ENCODE results near the gene ALPK3. TPM values are rescaled to one million over a fixed set of nuclear protein-coding genes. Genes with fewer than 3 reads are reported as not detected.
A peak's percentile ranks its signal among the peaks of the same experiment; 100 is the strongest.
"Not testable (repeated sequence)": the region's sequence is repeated elsewhere in the genome, so short reads cannot be mapped to it uniquely, and the experiment has no call there.

The ALPK3 gene
- total RNA-seq, 8 experiments from 2014 or later: 0.16 to 1.4 (median 0.64) TPM

DNA sequence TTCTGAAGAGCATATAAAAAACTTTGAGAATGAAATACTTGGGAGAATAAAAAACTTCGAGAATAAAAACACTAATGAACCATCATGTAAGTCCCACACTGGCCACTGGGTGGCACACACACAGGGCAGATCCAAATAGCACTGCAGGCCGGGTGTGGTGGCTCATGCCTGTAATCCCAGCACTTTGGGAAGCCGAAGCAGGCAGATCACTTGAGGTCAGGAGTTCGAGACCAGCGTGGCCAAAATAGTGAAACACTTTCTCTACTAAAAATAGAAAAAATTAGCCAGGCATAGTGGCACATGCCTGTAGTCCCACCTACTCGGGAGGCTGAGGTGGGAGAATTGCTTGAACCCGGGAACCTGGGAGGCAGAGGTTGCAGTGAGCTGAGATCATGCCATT, 28.5 kb downstream of the ALPK3 start:
- H3K27ac ChIP-seq; H3K4me1 ChIP-seq (replicated peaks in 1 of 2); in situ Hi-C loops (cut with MboI; ENCODE audit: low pct_unique_long_range_greater_than_20kb in 2 of 9, low sequenced_read_pairs in 9 of 9, unreplicated experiment in 9 of 9); H3K4me3 ChIP-seq: not testable (repeated sequence)
- 0 to 95% (median 65%) methylated on average over 1 to 7 of the region's 7 CpGs for WGBS, 10 experiments
- peak in 3 of 8 experiments; percentile 55 to 65 (median 63) for ATAC-seq (replicated peaks in 6 of 8)

- no peak for ATAC-seq (replicated peaks in 6 of 8)
- 29 to 100% (median 90%) methylated on average over 1 of the region's 1 CpG; no CpG with 5 or more reads in 4 of the 10 experiments for WGBS, 10 experiments
- H3K4me1 ChIP-seq (replicated peaks in 1 of 2): no peaks in the 10 kb centered on the region
- in situ Hi-C loops (cut with MboI; ENCODE audit: low pct_unique_long_range_greater_than_20kb in 2 of 9, low sequenced_read_pairs in 9 of 9, unreplicated experiment in 9 of 9): no loop called here
- no peak overlapping the region for H3K4me3 ChIP-seq
- H3K27ac ChIP-seq: no peak overlapping the region
Measured at GRCh38 chr15:84846269-84846668, 29.1 kb downstream of the ALPK3 start.

DNA sequence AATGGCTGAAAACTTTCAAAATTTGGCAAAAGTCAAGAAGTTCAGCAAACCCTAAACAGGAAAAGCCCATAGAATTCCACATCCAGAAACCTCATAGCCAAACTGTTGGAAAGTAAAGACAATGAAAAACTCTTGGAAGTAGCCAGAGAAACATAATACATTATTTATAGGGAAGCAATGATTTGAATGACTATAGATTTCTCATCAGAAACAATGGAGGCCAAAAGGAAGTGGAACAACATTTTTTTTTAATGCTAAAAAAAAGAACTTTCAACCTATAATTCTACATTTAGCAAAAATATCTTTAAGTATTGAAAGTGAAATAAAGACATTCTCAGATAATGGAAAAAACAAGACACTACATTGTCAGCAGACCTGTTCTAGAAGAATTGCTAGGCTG, 30.2 kb downstream of the ALPK3 start:
- in situ Hi-C loops (cut with MboI; ENCODE audit: low pct_unique_long_range_greater_than_20kb in 2 of 9, low sequenced_read_pairs in 9 of 9, unreplicated experiment in 9 of 9): no loop called here
- no peak overlapping the region for H3K4me3 ChIP-seq
- no peaks in the 10 kb centered on the region for H3K4me1 ChIP-seq (replicated peaks in 1 of 2)
- no peak for ATAC-seq (replicated peaks in 6 of 8)
- no peak overlapping the region for H3K27ac ChIP-seq

- 80 to 100% (median 90%) methylated on average over 1 to 5 of the region's 5 CpGs; no CpG with 5 or more reads in 1 of the 10 experiments for WGBS, 10 experiments
- Histone ChIP-seq H3K27ac (no peak overlapping the region), H3K4me3 (no peak overlapping the region), H3K4me1 (replicated peaks in 1 of 2) (no peaks in the 10 kb centered on the region)
- ATAC-seq (replicated peaks in 6 of 8): no peak
- in situ Hi-C loops (cut with MboI; ENCODE audit: low pct_unique_long_range_greater_than_20kb in 2 of 9, low sequenced_read_pairs in 9 of 9, unreplicated experiment in 9 of 9): no loop called here
Measured at GRCh38 chr15:84852212-84852611, 35.1 kb downstream of the ALPK3 start.

- in situ Hi-C loops (cut with MboI; ENCODE audit: low pct_unique_long_range_greater_than_20kb in 2 of 9, low sequenced_read_pairs in 9 of 9, unreplicated experiment in 9 of 9): no loop called here
- H3K27ac ChIP-seq: no peak overlapping the region
- no peak for ATAC-seq (replicated peaks in 6 of 8)
Measured at GRCh38 chr15:84855136-84855535, 38.0 kb downstream of the ALPK3 start.

DNA sequence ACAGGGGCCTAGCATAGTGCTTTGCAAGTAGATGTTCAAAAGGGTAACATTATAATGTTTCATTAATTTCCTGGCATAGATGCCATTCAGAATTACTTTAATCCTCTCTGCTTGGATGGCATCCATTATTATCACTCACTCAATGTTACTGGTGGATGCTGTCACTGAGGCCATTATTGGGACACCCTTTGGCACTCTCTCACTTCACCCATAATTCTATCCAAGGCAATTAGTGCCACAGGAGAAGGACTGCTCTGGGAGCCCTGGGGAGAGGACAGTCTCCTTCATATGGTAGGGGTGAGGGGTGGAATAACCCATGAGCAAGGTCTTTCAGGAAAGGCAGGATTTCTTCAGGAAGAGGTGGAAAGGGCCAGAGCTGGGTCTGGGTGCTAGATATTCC, 38.6 kb downstream of the ALPK3 start:
- H3K4me3 ChIP-seq: no peak overlapping the region
- H3K4me1 ChIP-seq (replicated peaks in 1 of 2): no peaks in the 10 kb centered on the region
- no peak for ATAC-seq (replicated peaks in 6 of 8)
- no peak overlapping the region for H3K27ac ChIP-seq
- in situ Hi-C loops (cut with MboI; ENCODE audit: low pct_unique_long_range_greater_than_20kb in 2 of 9, low sequenced_read_pairs in 9 of 9, unreplicated experiment in 9 of 9): no loop called here

More at GRCh38 chr15:84855136-84855535, 38.0 kb downstream of the ALPK3 start:
- no peaks in the 10 kb centered on the region for H3K4me1 ChIP-seq (replicated peaks in 1 of 2)
- H3K4me3 ChIP-seq: no peak overlapping the region
- 60 to 100% (median 89%) methylated on average over 1 to 9 of the region's 9 CpGs for WGBS, 10 experiments

- in situ Hi-C loops (cut with MboI; ENCODE audit: low pct_unique_long_range_greater_than_20kb in 2 of 9, low sequenced_read_pairs in 9 of 9, unreplicated experiment in 9 of 9): no loop called here
- ATAC-seq (replicated peaks in 6 of 8): no peak
- Histone ChIP-seq H3K4me3 (no peak overlapping the region), H3K4me1 (replicated peaks in 1 of 2) (no peaks in the 10 kb centered on the region), H3K27ac (no peak overlapping the region)
- 80 to 90% (median 86%) methylated on average over 1 to 8 of the region's 16 CpGs; no CpG with 5 or more reads in 6 of the 10 experiments for WGBS, 10 experiments
Measured at GRCh38 chr15:84856731-84857417, 39.7 kb downstream of the ALPK3 start.

DNA sequence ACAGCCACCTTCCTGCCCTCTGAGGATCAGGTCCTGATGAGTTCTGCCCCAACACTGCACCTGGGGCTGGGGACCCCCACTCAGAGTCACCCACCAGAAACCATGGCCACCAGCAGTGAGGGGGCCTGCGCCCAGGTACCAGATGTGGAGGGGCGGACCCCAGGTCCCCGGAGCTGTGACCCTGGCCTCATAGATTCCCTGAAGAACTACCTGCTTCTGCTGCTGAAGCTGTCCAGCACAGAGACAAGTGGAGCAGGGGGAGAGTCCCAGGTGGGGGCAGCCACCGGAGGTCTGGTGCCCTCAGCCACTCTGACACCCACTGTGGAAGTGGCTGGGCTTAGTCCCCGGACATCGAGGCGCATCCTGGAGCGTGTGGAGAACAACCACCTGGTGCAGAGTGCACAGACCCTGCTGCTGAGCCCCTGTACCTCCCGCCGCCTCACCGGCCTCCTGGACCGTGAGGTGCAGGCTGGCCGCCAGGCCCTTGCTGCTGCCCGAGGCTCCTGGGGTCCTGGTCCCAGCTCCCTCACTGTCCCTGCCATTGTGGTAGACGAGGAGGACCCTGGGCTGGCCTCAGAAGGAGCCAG, 40.4 kb downstream of the ALPK3 start:
- ATAC-seq (replicated peaks in 6 of 8): no peak
- Histone ChIP-seq H3K4me1 (replicated peaks in 1 of 2) (no peaks in the 10 kb centered on the region), H3K4me3 (no peak overlapping the region), H3K27ac (no peak overlapping the region)
- WGBS, 10 experiments: 60 to 100% (median 93%) methylated on average over 1 to 4 of the region's 15 CpGs; no CpG with 5 or more reads in 6 of the 10 experiments
- in situ Hi-C loops (cut with MboI; ENCODE audit: low pct_unique_long_range_greater_than_20kb in 2 of 9, low sequenced_read_pairs in 9 of 9, unreplicated experiment in 9 of 9): no loop called here

GRCh38 chr15:84858231-84858630, 41.1 kb downstream of the ALPK3 start:
- Histone ChIP-seq H3K4me1 (replicated peaks in 1 of 2) (no peaks in the 10 kb centered on the region), H3K27ac (no peak overlapping the region), H3K4me3 (no peak overlapping the region)
- ATAC-seq (replicated peaks in 6 of 8): no peak
- in situ Hi-C loops (cut with MboI; ENCODE audit: low pct_unique_long_range_greater_than_20kb in 2 of 9, low sequenced_read_pairs in 9 of 9, unreplicated experiment in 9 of 9): no loop called here
- 60 to 100% methylated on average over 1 to 5 of the region's 11 CpGs; no CpG with 5 or more reads in 8 of the 10 experiments for WGBS, 10 experiments

GRCh38 chr15:84859144-84859543, 42.0 kb downstream of the ALPK3 start:
- WGBS, 10 experiments: 80 to 100% (median 86%) methylated on average over 1 to 7 of the region's 8 CpGs; no CpG with 5 or more reads in 7 of the 10 experiments
- Histone ChIP-seq H3K4me3 (no peak overlapping the region), H3K4me1 (replicated peaks in 1 of 2) (no peaks in the 10 kb centered on the region), H3K27ac (no peak overlapping the region)
- in situ Hi-C loops (cut with MboI; ENCODE audit: low pct_unique_long_range_greater_than_20kb in 2 of 9, low sequenced_read_pairs in 9 of 9, unreplicated experiment in 9 of 9): no loop called here
- no peak for ATAC-seq (replicated peaks in 6 of 8)

DNA sequence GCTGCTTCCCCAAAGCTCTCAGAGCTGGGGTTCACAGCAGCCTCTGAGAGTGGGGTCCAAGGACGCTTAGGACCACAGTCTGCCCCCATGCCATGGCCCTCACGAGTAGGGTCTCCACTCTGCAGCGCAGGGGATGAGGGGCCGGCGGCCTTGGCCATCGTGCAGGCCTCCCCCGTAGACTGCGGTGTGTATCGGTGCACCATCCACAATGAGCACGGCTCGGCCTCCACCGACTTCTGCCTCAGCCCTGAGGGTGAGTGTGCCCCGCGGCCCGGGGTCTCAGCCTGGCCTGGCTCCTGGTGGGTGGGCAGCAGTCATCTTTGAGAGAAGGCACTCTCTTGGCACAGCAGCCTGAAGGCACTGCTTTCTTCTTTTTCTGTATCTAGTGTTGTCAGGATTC, 42.5 kb downstream of the ALPK3 start:
- no peak overlapping the region for H3K27ac ChIP-seq
- no peak for ATAC-seq (replicated peaks in 6 of 8)
- H3K4me1 ChIP-seq (replicated peaks in 1 of 2): no peaks in the 10 kb centered on the region
- 85 to 100% (median 93%) methylated on average over 2 to 7 of the region's 15 CpGs; no CpG with 5 or more reads in 7 of the 10 experiments for WGBS, 10 experiments
- no peak overlapping the region for H3K4me3 ChIP-seq
- in situ Hi-C loops (cut with MboI; ENCODE audit: low pct_unique_long_range_greater_than_20kb in 2 of 9, low sequenced_read_pairs in 9 of 9, unreplicated experiment in 9 of 9): no loop called here

DNA sequence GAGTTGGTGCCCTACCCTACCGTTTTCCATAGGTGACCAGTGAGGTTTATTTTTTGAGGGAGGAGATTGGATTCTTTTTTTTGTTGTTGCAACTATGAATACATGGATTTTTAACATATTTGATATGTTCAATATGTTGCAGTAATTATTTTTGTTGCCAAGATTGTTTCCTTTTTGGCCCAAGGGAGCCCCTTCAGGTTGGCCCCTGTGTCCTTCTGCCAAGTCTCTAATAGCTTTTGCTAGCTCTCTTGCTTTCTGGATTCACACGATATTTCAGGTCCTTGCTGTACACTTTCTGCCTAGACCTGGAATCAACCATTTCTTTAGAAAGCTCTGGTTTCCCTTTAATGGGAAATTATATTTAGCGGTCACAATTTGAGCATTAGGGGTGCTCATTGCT, 44.6 kb downstream of the ALPK3 start:
- no peak for ATAC-seq (replicated peaks in 6 of 8)
- no peak overlapping the region for H3K27ac ChIP-seq
- H3K4me3 ChIP-seq: no peak overlapping the region
- WGBS, 10 experiments: 45 to 96% (median 89%) methylated on average over 2 to 3 of the region's 3 CpGs
- in situ Hi-C loops (cut with MboI; ENCODE audit: low pct_unique_long_range_greater_than_20kb in 2 of 9, low sequenced_read_pairs in 9 of 9, unreplicated experiment in 9 of 9): no loop called here
- no peaks in the 10 kb centered on the region for H3K4me1 ChIP-seq (replicated peaks in 1 of 2)

DNA sequence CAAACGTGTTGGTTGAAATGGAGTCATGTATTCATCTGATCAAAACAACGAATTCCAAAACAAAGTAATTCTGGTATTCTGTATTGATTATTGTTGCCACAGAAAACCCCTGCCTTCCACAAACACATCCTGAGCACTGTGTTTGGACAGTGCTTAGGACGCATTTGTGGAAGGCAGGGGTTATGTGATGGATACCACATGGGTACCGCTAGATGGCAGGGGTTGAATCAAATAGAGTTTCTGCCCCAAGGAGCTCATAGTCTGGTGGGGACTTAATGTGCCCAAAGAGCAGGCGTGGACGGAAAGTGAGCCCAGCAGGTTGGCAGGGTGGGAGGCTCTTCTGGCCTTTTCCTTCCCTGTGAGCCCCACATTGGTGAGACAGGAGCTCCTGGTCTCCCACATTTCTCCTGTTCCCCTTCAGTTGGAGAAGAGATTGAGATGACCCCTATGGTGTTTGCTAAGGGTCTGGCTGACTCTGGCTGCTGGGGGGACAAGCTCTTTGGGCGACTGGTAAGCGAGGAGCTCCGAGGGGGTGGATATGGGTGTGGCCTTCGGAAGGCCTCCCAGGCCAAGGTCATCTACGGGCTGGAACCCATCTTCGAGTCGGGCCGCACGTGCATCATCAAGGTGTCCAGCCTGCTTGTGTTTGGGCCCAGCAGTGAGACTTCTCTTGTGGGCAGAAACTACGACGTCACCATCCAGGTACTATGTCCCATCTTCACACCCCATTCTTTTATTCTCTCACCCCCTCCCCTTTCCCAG, 45.2 kb downstream of the ALPK3 start:
- in situ Hi-C loops (cut with MboI; ENCODE audit: low pct_unique_long_range_greater_than_20kb in 2 of 9, low sequenced_read_pairs in 9 of 9, unreplicated experiment in 9 of 9): no loop called here
- WGBS, 10 experiments: 46 to 90% (median 79%) methylated on average over 1 to 9 of the region's 17 CpGs; no CpG with 5 or more reads in 1 of the 10 experiments
- ATAC-seq (replicated peaks in 6 of 8): no peak
- Histone ChIP-seq H3K27ac (no peak overlapping the region), H3K4me3 (no peak overlapping the region), H3K4me1 (replicated peaks in 1 of 2) (no peaks in the 10 kb centered on the region)
